Hepatocyte (in vitro differentiated cells): ENCODE data around the gene RPRM. TPM values are rescaled to one million over a fixed set of nuclear protein-coding genes. Genes with fewer than 3 reads are reported as not detected.
"Not testable (repeated sequence)": the region's sequence is repeated elsewhere in the genome, so short reads cannot be mapped to it uniquely, and the experiment has no call there.

Source experiments
- DNase-seq: peaks from one replicate; pipeline ENCODE4 v3.0.0-alpha.2; 2016; ENCODE audit warnings: low spot score
- H2AFZ ChIP-seq: fragments of 200-600 bp; sonication (generic); 2 replicates; pipeline ENCODE4 v1.6.0; 2016; ENCODE audit warnings: antibody characterized with exemption, mild to moderate bottlenecking
- H3K27ac ChIP-seq: fragments of 200-600 bp; sonication (generic); 2 replicates; pipeline ENCODE4 v1.5.1; 2016; ENCODE audit warnings: mild to moderate bottlenecking
- H3K27me3 ChIP-seq: fragments of 200-600 bp; sonication (generic); 2 replicates; pipeline ENCODE4 v1.6.1; 2016
- H3K36me3 ChIP-seq: fragments of 200-600 bp; sonication (generic); replicated peaks from 2 replicates; pipeline ENCODE4 v1.5.1; 2016; ENCODE audit warnings: low read depth; ENCODE audit not compliant: insufficient read depth
- H3K4me1 ChIP-seq: fragments of 200-600 bp; sonication (generic); 2 replicates; pipeline ENCODE4 v1.5.1; 2016; ENCODE audit warnings: mild to moderate bottlenecking, moderate library complexity; ENCODE audit not compliant: insufficient read depth
- H3K4me2 ChIP-seq: fragments of 200-600 bp; sonication (generic); 2 replicates; pipeline ENCODE4 v1.6.0; 2016
- H3K4me3 ChIP-seq: fragments of 200-600 bp; sonication (generic); 2 replicates; pipeline ENCODE4 v1.5.1; 2016; ENCODE audit warnings: mild to moderate bottlenecking
- H3K79me2 ChIP-seq: fragments of 200-600 bp; sonication (generic); 2 replicates; pipeline ENCODE4 v1.6.0; 2017; ENCODE audit warnings: mild to moderate bottlenecking
- H3K9me2 ChIP-seq: fragments of 200-600 bp; sonication (generic); replicated peaks from 2 replicates; pipeline ENCODE4 v1.6.0; 2017; ENCODE audit warnings: mild to moderate bottlenecking; ENCODE audit not compliant: insufficient read depth
- H3K9me3 ChIP-seq: fragments of 200-600 bp; sonication (generic); 2 replicates; pipeline ENCODE4 v1.5.1; 2016; ENCODE audit warnings: low read depth, mild to moderate bottlenecking
- H4K20me1 ChIP-seq: fragments of 200-600 bp; sonication (generic); 2 replicates; pipeline ENCODE4 v1.6.0; 2016; ENCODE audit warnings: mild to moderate bottlenecking; ENCODE audit not compliant: insufficient read depth, poor library complexity, severe bottlenecking
- CTCF ChIP-seq: fragments of 200-600 bp; sonication (generic); IDR thresholded peaks from 2 replicates; pipeline ENCODE4 v1.5.1; 2016; ENCODE audit warnings: antibody characterized with exemption, mild to moderate bottlenecking; ENCODE audit not compliant: poor library complexity
- EZH2 ChIP-seq: fragments of 200-600 bp; sonication (generic); IDR thresholded peaks from 2 replicates; pipeline ENCODE4 v1.6.1; 2016; ENCODE audit warnings: antibody characterized with exemption, mild to moderate bottlenecking, borderline replicate concordance
- EZH2phosphoT487 ChIP-seq: fragments of 200-600 bp; sonication (generic); IDR thresholded peaks from one replicate; pipeline ENCODE4 v1.6.1; 2018; ENCODE audit warnings: antibody characterized with exemption, mild to moderate bottlenecking, low read depth, moderate library complexity; ENCODE audit not compliant: unreplicated experiment, severe bottlenecking
- WGBS: methylation state at CpG from one replicate; pipeline ENCODE4 v1.1.6; 2016; ENCODE audit warnings: low lambda C conversion rate; ENCODE audit errors: missing lambda C conversion rate; 5-methylcytosine and 5-hydroxymethylcytosine counted together
- polyA plus RNA-seq: library from polyadenylated mRNA; unstranded; fragments of >200 nt; fragmentation: Nextera tagmentation; extraction: Ambion mirVana; gene quantifications from 2 replicates; pipeline ENCODE4 v1.2.1, GENCODE V29; 2016
- total RNA-seq: library from RNA; depleted of rRNA; stranded (reverse); fragments of >200 nt; gene quantifications from 2 replicates; pipeline ENCODE4 v1.2.3, GENCODE V29; 2014

The RPRM gene
- total and polyA plus RNA-seq, 2 experiments from 2014 or later = 1.7 to 3.4 TPM

- H4K20me1 ChIP-seq = no peaks in the 10 kb centered on the region
- no peaks in the 10 kb centered on the region for H3K36me3 ChIP-seq
- no peak for DNase-seq
- H3K4me1 ChIP-seq = no peaks in the 10 kb centered on the region
- no peaks in the 10 kb centered on the region for H3K27me3 ChIP-seq
- H3K9me2 ChIP-seq = no peaks in the 10 kb centered on the region
- no peak for TF ChIP-seq EZH2phosphoT487
- no peak for TF ChIP-seq EZH2
- no peak for TF ChIP-seq CTCF
- H2AFZ ChIP-seq = no peak overlapping the region
- H3K4me3 ChIP-seq = no peak overlapping the region
- H3K4me2 ChIP-seq = no peak overlapping the region
- WGBS = 89% methylated on average over 21 of the region's 21 CpGs
- no peak overlapping the region for H3K27ac ChIP-seq
- H3K9me3 ChIP-seq = no peaks in the 10 kb centered on the region
- H3K79me2 ChIP-seq = no peaks in the 10 kb centered on the region
Measured at GRCh38 chr2:153455403-153455802, 23.2 kb downstream of the RPRM start.

- Histone ChIP-seq H3K4me3 (no peak overlapping the region), H3K9me3 (no peaks in the 10 kb centered on the region), H4K20me1 (no peaks in the 10 kb centered on the region), H3K9me2 (no peaks in the 10 kb centered on the region), H3K27ac (no peak overlapping the region), H3K4me1 (no peaks in the 10 kb centered on the region), H3K79me2 (no peaks in the 10 kb centered on the region), H2AFZ (no peak overlapping the region), H3K27me3 (no peaks in the 10 kb centered on the region), H3K4me2 (no peak overlapping the region), H3K36me3 (no peaks in the 10 kb centered on the region)
- WGBS = 84% methylated on average over 5 of the region's 5 CpGs
- TF ChIP-seq EZH2phosphoT487 = no peak
- no peak for TF ChIP-seq CTCF
- TF ChIP-seq EZH2 = no peak
- no peak for DNase-seq
Measured at GRCh38 chr2:153451611-153452010, 27.0 kb downstream of the RPRM start.

- H3K4me2 ChIP-seq = no peak overlapping the region
- H4K20me1 ChIP-seq = no peaks in the 10 kb centered on the region
- H3K4me1 ChIP-seq = no peaks in the 10 kb centered on the region
- no peaks in the 10 kb centered on the region for H3K36me3 ChIP-seq
- H2AFZ ChIP-seq = no peak overlapping the region
- no peaks in the 10 kb centered on the region for H3K27me3 ChIP-seq
- no peak overlapping the region for H3K4me3 ChIP-seq
- TF ChIP-seq EZH2phosphoT487 = no peak
- no peak for TF ChIP-seq CTCF
- TF ChIP-seq EZH2 = no peak
- H3K27ac ChIP-seq = no peak overlapping the region
- 68% methylated on average over 4 of the region's 4 CpGs for WGBS
- no peaks in the 10 kb centered on the region for H3K9me3 ChIP-seq
- DNase-seq = no peak
- no peaks in the 10 kb centered on the region for H3K79me2 ChIP-seq
- no peaks in the 10 kb centered on the region for H3K9me2 ChIP-seq
Measured at GRCh38 chr2:153443106-153443505, 35.5 kb downstream of the RPRM start.

DNA sequence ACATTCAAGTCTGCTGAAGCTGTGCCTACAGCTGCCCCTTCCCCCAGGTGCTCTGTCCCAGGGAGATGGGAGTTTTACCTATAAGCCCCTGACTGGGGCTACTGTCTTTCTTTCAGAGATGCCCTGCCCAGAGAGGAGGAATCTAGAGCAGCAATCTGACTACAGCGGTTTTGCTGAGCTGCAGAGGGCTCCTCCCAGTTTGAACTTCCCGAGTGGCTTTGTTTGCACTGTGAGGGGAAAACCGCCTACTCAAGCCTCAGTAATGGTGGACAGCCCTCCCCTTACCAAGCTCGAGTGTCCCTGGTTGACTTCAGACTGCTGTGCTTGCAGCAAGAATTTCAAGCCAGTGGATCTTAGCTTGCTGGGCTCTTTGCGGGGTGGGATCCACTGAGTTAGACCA lies 35.9 kb downstream of the RPRM start:
- not testable (repeated sequence) for H3K27me3 ChIP-seq, H3K4me1 ChIP-seq, H3K4me3 ChIP-seq, H3K79me2 ChIP-seq, H3K9me2 ChIP-seq, H2AFZ ChIP-seq, DNase-seq, H3K27ac ChIP-seq, H3K9me3 ChIP-seq, H3K36me3 ChIP-seq, H4K20me1 ChIP-seq, H3K4me2 ChIP-seq
- 79% methylated on average over 5 of the region's 5 CpGs for WGBS

GRCh38 chr2:153440090-153440489 lies 38.5 kb downstream of the RPRM start:
- not testable (repeated sequence) for H2AFZ ChIP-seq, H3K79me2 ChIP-seq, H3K4me1 ChIP-seq, H3K9me2 ChIP-seq, DNase-seq, H3K4me3 ChIP-seq, H3K4me2 ChIP-seq, H3K27ac ChIP-seq, H3K27me3 ChIP-seq, H3K9me3 ChIP-seq, H3K36me3 ChIP-seq, H4K20me1 ChIP-seq
- WGBS = 90% methylated on average over 2 of the region's 2 CpGs
